ENCODE data around the gene TXNDC12.
"Not testable (repeated sequence)": the region's sequence is repeated elsewhere in the genome, so short reads cannot be mapped to it uniquely, and the experiment has no call there.

TXNDC12 gene

DNA sequence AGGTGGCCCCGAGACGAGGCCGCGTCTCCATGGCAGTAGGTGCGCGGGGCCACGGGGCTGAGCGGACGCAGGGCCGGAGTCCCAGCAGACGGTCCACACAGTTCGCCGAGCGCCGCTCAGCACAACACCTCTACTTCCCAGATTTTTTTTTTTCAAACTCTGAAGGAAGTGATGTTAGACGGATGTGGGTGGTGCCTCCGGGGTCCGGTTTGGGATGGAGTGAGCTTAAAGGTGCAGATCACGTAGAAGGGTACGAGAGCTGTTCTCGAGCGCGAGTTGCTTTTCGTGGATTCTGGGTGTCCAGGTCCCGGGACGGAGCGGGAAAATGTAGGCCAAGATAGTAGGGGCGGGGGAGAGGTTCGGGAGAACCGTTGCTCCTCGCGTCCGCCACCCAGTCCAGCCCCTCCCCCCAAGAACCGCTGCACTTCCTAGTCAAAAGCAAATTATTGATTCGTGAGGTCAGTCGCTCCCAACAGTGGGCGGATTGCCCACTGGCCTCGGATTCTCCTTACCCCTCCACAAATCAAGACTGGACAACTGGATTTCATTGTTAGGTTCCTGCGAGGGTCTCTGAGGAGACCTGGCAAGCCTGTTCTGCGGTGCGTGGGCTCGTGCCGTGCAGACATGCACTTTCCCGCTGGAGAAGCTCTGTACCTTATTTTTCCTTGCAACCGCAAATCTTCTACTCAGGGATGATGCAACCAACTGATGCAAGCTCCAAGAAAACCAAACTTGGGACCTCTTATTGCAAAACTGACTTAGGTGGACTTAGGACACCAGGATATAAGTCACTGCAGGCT, at the start of gene TXNDC12:
TSS of gene TXNDC12 (minus strand) at position 126 of the 800 bp plus-strand sequence. CDS start at position 31, 95 bp downstream.
- DNase-seq (ENCODE audit: extremely low read depth, low read depth), result peak; percentile 79
- TF ChIP-seq, protein P1, sequence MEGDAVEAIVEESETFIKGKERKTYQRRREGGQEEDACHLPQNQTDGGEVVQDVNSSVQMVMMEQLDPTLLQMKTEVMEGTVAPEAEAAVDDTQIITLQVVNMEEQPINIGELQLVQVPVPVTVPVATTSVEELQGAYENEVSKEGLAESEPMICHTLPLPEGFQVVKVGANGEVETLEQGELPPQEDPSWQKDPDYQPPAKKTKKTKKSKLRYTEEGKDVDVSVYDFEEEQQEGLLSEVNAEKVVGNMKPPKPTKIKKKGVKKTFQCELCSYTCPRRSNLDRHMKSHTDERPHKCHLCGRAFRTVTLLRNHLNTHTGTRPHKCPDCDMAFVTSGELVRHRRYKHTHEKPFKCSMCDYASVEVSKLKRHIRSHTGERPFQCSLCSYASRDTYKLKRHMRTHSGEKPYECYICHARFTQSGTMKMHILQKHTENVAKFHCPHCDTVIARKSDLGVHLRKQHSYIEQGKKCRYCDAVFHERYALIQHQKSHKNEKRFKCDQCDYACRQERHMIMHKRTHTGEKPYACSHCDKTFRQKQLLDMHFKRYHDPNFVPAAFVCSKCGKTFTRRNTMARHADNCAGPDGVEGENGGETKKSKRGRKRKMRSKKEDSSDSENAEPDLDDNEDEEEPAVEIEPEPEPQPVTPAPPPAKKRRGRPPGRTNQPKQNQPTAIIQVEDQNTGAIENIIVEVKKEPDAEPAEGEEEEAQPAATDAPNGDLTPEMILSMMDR (IDR thresholded peaks at IDR 0.05; ENCODE audit: low read depth, low read length), result no peak

DNA sequence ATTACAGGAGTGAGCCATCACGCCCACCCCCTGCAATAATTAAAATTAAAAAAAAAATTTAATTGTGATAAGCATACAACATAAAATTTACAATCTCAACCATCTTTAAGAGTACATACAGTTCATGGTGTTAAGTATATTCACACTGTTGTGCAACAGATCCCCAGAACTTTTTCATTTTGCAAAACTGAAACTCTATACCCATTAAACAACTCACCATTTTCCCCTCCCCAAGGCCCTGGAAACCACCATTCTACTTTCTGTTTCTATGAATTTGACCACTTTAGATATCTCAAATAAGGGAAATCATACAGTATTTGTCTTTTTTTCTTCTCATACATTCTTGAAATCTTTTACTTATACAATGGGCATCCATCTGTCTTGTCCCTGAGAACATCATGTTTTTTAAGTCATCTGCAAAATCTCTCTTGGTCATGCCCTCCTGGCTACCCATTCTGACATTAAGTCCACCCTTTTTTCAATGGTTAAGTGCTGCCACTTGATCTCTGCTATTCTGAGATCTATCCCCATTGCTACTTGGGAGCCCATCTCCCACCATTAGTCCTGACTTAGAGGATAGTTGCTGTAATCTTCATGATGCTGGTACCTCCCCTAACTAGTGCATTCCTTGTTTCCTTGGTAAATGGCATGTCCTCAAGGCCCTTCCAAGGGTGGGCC, 47.5 kb upstream of the TXNDC12 start:
- TF ChIP-seq, protein P1 (IDR thresholded peaks at IDR 0.05; ENCODE audit: low read depth, low read length), result no peak
- no peak for DNase-seq (ENCODE audit: extremely low read depth, low read depth)

DNA sequence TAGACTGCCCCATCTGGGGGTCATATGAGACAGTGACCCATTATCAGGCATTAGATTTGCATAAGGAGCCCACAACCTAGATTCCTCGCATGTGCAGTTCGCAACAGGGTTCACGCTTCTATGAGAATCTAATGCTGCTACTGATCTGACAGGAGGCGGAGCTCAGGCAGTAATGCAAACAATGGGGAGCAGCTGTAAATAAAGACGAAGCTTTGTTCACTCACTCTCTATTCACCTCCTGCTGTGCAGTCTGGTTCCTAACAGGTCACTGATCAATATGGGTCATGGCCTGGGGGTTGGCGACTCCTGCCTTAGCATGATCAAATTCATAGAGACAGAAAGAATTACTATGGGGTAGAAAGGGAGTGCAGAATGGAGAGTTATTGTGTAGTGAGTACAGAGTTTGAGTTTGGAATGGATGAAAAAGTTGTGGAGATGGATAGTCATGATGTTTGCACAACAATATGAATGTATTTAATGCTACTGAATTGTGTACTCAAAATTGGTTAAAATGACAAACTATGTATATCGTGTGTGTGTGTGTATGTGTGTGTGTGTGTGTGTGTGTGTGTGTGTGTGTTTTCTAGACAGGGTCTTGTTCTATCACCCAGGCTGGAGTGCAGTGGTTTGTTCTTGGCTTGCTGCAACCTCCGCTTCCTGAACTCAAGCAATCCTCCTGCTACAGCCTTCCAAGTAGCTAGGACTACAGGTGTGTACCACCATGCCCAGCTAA, 43.3 kb upstream of the TXNDC12 start:
- DNase-seq (ENCODE audit: extremely low read depth, low read depth), result no peak
- TF ChIP-seq, protein P1 (IDR thresholded peaks at IDR 0.05; ENCODE audit: low read depth, low read length), result no peak

DNA sequence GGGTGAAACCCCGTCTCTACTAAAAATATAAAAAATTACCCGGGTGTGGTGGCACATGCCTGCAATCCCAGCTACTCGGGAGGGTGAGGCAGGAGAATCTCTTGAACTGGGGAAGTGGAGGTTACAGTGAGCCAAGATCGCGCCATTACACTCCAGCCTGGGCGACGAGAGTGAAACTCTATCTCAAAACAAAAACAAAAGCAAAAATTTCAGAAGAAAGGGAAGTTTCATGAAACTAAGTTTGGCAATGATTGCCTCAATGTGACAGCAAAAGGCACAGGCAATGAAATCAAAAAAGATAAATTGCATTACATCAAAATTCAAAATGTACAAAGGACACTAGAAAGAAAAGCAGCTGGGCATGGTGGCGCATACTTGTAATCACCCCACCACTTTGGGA, 41.2 kb upstream of the TXNDC12 start:
- no peak for DNase-seq (ENCODE audit: extremely low read depth, low read depth)
- TF ChIP-seq, protein P1 (IDR thresholded peaks at IDR 0.05; ENCODE audit: low read depth, low read length), result no peak

DNA sequence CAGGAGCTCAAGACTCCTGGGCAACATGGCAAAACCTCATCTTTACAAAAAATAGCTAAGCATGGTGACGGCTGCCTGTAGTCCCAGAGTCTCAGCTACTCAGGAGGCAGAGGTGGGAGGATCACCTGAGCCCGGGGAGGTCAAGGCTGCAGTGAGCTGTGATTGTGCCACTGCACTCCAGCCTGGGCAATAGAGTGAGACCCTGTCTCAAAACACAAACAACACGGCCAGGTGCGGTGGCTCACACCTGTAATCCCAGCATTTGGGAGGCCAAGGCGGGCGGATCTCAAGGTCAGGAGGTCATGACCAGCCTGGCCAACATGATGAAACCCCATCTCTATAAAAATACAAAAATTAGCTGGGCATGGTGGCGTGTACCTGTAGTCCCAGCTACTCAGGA, 39.3 kb upstream of the TXNDC12 start:
- not testable (repeated sequence) for DNase-seq (ENCODE audit: extremely low read depth, low read depth)

DNA sequence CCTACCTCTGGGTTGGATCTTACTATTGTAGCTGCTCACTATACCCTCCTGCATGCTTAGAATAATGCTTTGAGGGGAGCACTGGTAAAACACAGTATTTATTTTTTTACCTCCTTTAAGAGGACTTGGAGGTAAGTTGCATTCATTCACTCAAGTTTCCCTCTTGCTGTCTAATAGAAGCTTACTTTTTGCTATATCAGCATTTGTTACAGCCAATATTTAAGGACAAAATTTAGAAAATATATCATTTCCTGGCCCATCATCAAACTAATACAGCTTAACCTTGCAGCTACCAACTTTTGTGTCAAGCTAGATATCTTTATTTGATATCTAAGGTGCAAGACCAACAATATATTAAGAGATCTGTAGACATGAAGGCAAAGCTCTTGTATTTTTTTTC, 32.9 kb upstream of the TXNDC12 start:
- DNase-seq (ENCODE audit: extremely low read depth, low read depth), result not testable (repeated sequence)

DNA sequence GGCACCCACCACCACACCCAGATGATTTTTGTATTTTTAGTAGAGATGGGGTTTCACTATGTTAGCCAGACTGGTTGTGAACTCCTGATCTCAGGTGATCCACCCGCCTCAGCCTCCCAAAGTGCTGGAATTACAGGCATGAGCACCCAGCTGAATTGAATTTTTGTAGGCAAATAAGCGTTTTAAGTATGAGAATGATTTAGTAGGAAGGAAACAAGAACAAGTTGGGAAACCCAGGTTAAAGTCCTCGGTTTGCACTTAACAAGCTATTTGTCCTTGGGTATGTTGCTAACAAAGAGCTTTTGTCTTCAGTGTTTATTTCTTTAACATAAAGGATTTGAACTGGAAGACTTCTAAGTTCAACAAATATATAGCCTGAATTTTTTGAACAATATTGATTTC, 25.0 kb upstream of the TXNDC12 start:
- DNase-seq (ENCODE audit: extremely low read depth, low read depth), result no peak
- TF ChIP-seq, protein P1 (IDR thresholded peaks at IDR 0.05; ENCODE audit: low read depth, low read length), result no peak

DNA sequence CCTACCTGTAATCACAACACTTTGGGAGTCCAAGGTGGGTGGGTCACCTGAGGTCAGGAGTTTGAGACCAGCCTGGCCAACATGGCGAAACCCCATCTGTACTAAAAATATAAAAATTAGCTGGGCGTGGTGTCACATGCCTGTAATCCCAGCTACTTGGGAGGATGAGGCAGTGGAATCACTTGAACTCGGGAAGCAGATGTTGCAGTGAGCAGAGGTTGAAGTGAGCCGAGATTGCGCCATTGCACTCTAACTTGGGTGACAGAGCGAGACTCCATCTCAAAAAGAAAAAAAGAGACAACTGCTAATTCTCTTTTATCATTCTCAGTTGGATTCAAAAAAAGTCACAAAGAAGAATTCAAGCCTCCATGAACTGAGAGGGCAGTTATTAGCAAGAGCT, 22.3 kb upstream of the TXNDC12 start:
- DNase-seq (ENCODE audit: extremely low read depth, low read depth), result not testable (repeated sequence)

All from AG09319 (cell line).